ENCODE measurements around the gene TRAPPC13. TPM values are rescaled to one million over a fixed set of nuclear protein-coding genes. Genes with fewer than 3 reads are reported as not detected.

The TRAPPC13 gene
- total and polyA plus RNA-seq, 4 donors = 6.8 to 11.2 (median 9.8) TPM

DNA sequence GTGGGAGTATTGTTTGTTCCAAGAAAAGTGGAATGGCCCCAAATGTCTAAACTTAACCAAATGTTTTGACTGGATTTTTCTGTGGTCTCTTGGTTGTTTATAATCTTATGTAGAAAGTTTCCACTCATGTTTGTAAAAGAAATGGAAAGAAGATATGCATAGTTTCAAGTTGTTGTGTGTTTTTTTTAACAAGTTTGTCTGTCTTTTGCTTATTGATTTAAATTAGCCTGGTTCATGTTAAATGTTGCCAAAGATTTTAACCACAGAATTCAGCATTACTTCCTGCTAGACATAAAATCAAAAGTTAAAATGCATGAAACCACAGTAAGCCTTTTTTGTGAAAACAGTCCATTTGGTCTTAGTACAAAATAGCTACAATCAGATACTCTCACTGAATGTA lies 47.7 kb upstream of the TRAPPC13 start:
- Histone ChIP-seq H3K27me3 (ENCODE audit: control insufficient read depth in 4 of 4, insufficient read depth in 4 of 4, low read length in 3 of 4) (no peaks in the 10 kb centered on the region), H3K36me3 (ENCODE audit: control insufficient read depth in 4 of 4, insufficient read depth in 3 of 4, low read depth in 1 of 4, low read length in 3 of 4) (peaks cover 1 to 30% (median 28%) of the 10 kb centered on the region in 4 donors), H3K27ac (ENCODE audit: low read depth in 1 of 2, low read length in 2 of 2) (no peak overlapping the region), H3K4me1 (ENCODE audit: control insufficient read depth in 4 of 4, insufficient read depth in 4 of 4, low read length in 3 of 4) (no peaks in the 10 kb centered on the region), H3K9ac (ENCODE audit: low read depth in 1 of 2, low read length in 2 of 2) (no peak overlapping the region), H3K4me3 (ENCODE audit: low read depth in 1 of 3, low read length in 3 of 3) (no peak overlapping the region), H3K9me3 (ENCODE audit: control insufficient read depth in 4 of 4, low read length in 3 of 4) (no peaks in the 10 kb centered on the region)
- no peak for DNase-seq (ENCODE audit: low spot score)
- TF ChIP-seq, protein P1, sequence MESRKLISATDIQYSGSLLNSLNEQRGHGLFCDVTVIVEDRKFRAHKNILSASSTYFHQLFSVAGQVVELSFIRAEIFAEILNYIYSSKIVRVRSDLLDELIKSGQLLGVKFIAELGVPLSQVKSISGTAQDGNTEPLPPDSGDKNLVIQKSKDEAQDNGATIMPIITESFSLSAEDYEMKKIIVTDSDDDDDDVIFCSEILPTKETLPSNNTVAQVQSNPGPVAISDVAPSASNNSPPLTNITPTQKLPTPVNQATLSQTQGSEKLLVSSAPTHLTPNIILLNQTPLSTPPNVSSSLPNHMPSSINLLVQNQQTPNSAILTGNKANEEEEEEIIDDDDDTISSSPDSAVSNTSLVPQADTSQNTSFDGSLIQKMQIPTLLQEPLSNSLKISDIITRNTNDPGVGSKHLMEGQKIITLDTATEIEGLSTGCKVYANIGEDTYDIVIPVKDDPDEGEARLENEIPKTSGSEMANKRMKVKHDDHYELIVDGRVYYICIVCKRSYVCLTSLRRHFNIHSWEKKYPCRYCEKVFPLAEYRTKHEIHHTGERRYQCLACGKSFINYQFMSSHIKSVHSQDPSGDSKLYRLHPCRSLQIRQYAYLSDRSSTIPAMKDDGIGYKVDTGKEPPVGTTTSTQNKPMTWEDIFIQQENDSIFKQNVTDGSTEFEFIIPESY (IDR thresholded peaks at IDR 0.05) = no peak
- no peak for TF ChIP-seq RXRA (IDR thresholded peaks at IDR 0.05)
- TF ChIP-seq FOXA2 (IDR thresholded peaks at IDR 0.05) = no peak
- TF ChIP-seq, protein P2, sequence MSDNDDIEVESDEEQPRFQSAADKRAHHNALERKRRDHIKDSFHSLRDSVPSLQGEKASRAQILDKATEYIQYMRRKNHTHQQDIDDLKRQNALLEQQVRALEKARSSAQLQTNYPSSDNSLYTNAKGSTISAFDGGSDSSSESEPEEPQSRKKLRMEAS (IDR thresholded peaks at IDR 0.05) = no peak
- TF ChIP-seq, protein P3, sequence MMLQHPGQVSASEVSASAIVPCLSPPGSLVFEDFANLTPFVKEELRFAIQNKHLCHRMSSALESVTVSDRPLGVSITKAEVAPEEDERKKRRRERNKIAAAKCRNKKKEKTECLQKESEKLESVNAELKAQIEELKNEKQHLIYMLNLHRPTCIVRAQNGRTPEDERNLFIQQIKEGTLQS (IDR thresholded peaks at IDR 0.05) = no peak
- no peak for TF ChIP-seq SP1 (IDR thresholded peaks at IDR 0.05)
- TF ChIP-seq HNF4A (conservative IDR thresholded peaks at IDR 0.05) = no peak
- TF ChIP-seq RAD21 (IDR thresholded peaks at IDR 0.05) = no peak
- no peak for TF ChIP-seq HNF4G (IDR thresholded peaks at IDR 0.05)
- no peak for TF ChIP-seq EGR1 (IDR thresholded peaks at IDR 0.05; ENCODE audit: low read depth in 2 of 2)
- no peak for TF ChIP-seq JUND (IDR thresholded peaks at IDR 0.05)
- TF ChIP-seq YY1 (IDR thresholded peaks at IDR 0.05) = no peak
- TF ChIP-seq, protein P4, sequence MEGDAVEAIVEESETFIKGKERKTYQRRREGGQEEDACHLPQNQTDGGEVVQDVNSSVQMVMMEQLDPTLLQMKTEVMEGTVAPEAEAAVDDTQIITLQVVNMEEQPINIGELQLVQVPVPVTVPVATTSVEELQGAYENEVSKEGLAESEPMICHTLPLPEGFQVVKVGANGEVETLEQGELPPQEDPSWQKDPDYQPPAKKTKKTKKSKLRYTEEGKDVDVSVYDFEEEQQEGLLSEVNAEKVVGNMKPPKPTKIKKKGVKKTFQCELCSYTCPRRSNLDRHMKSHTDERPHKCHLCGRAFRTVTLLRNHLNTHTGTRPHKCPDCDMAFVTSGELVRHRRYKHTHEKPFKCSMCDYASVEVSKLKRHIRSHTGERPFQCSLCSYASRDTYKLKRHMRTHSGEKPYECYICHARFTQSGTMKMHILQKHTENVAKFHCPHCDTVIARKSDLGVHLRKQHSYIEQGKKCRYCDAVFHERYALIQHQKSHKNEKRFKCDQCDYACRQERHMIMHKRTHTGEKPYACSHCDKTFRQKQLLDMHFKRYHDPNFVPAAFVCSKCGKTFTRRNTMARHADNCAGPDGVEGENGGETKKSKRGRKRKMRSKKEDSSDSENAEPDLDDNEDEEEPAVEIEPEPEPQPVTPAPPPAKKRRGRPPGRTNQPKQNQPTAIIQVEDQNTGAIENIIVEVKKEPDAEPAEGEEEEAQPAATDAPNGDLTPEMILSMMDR (IDR thresholded peaks at IDR 0.05; ENCODE audit: low read depth, low read length, missing input control) = no peak
- TF ChIP-seq TAF1 (conservative IDR thresholded peaks at IDR 0.05) = no peak
- TF ChIP-seq, protein P5, sequence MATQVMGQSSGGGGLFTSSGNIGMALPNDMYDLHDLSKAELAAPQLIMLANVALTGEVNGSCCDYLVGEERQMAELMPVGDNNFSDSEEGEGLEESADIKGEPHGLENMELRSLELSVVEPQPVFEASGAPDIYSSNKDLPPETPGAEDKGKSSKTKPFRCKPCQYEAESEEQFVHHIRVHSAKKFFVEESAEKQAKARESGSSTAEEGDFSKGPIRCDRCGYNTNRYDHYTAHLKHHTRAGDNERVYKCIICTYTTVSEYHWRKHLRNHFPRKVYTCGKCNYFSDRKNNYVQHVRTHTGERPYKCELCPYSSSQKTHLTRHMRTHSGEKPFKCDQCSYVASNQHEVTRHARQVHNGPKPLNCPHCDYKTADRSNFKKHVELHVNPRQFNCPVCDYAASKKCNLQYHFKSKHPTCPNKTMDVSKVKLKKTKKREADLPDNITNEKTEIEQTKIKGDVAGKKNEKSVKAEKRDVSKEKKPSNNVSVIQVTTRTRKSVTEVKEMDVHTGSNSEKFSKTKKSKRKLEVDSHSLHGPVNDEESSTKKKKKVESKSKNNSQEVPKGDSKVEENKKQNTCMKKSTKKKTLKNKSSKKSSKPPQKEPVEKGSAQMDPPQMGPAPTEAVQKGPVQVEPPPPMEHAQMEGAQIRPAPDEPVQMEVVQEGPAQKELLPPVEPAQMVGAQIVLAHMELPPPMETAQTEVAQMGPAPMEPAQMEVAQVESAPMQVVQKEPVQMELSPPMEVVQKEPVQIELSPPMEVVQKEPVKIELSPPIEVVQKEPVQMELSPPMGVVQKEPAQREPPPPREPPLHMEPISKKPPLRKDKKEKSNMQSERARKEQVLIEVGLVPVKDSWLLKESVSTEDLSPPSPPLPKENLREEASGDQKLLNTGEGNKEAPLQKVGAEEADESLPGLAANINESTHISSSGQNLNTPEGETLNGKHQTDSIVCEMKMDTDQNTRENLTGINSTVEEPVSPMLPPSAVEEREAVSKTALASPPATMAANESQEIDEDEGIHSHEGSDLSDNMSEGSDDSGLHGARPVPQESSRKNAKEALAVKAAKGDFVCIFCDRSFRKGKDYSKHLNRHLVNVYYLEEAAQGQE (IDR thresholded peaks at IDR 0.05) = no peak
- no peak for TF ChIP-seq FOXA1 (IDR thresholded peaks at IDR 0.05)
- TF ChIP-seq GABPA (IDR thresholded peaks at IDR 0.05 in 1 of 2, conservative IDR thresholded peaks at IDR 0.05 in 1 of 2) = no peak
- TF ChIP-seq NR2F2 (IDR thresholded peaks at IDR 0.05) = no peak
